HG02571 (cell line): ENCODE data around the gene CNOT6.

Source experiments
- ATAC-seq: cut with Tn5 transposase; IDR thresholded peaks from one replicate; pipeline ENCODE4 v1.9.1; 2021; ENCODE audit warnings: mild to moderate bottlenecking, moderate library complexity; ENCODE audit not compliant: unreplicated experiment

Gene CNOT6

DNA sequence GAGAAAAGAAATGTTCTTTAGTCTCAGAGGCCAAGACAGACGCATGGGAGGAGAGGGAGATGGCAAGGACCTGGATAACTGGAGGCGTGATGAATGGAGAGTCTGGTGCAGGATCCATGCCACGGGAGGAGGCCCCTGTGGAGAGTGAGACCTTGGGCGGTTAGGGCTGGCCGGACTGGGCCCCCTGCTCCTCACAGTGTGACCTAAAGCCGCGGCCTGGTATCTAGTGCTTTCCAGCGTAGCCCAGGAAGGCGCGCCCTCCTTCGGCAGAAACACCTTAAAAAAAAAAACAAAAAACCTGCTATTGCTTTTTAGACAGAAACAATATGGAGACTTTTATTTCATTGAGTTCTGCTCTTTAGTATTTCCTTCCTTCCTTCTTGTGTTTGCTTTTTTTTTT, 64.1 kb downstream of the CNOT6 start:
- no peak for ATAC-seq

DNA sequence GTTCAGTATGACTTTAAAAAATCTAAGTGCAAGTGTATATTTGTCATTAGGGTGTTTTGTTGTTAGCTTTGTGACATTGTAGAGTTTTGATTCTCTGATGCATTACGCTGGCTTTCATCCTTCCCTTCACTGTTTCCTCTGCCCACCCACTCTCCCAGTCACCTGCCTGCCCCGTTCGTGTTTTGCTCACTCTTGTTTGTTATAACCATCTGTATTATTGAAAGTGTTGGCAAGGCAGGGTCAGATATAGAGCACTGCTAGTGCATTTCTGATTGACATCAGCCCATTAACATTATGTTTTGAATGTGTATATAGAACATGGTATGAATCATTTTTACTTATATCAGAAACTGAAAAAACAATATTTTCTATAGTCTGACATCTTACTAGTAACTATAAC, 69.8 kb downstream of the CNOT6 start:
- ATAC-seq, result no peak

DNA sequence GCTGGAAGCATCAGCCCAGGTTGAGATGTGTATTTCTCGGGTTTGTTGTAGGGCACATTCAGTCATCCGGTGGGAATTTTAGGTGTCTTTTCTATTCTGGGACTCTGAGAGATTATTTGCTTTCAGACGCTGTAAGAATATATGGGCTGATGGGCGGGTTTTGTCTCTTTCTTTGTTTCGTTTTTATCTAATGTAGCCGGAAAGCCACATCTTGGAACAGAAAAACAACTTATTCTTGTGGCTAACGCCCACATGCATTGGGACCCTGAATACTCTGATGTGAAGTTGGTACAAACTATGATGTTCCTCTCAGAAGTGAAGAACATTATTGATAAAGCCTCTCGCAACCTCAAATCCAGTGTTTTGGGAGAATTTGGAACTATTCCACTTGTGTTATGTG, 74.7 kb downstream of the CNOT6 start:
- no peak for ATAC-seq

DNA sequence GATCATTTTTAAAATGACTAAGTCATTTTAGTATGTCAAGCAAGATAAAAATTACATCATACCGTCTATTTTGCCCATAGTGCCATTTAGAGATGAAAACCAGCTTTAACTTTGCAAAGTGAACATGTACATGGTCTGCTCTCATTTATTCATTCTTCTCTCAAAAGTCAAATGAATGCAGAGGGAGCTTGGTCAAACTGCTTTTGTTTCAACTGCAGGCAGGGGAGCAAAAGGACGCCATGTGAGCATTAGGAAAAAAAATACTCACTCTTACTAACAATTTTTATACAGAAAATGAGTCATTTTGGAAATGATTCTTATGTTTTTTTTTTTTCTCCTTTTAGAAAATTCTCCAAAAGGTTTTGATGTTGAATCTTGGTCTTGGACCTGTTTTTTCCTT, 81.4 kb downstream of the CNOT6 start:
- no peak for ATAC-seq

- no peak for ATAC-seq
These were observed 86.5 kb downstream of the CNOT6 start for GRCh38 chr5:180580681-180581080.

GRCh38 chr5:180583738-180584137, 89.6 kb downstream of the CNOT6 start:
- no peak for ATAC-seq

DNA sequence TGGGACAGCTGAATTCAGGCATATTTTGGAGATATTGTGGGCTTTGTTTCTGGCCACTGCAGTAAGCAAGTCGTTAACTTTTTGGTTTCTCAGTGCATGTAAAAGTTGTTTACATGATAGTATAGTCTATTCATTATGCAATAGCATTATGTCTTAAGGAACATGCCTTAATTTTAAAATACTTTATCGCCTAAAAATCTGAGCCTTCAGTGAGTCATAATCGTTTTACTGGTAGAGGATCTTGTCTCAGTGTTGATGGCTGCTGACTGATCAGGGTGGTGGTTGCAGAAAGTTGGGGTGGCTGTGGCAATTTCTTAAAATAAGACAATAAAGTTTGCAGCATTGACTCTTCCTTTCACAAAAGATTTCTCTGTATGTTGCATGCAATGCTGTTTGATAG, 92.0 kb downstream of the CNOT6 start:
- no peak for ATAC-seq

GRCh38 chr5:180586870-180587269, 92.7 kb downstream of the CNOT6 start:
- no peak for ATAC-seq

DNA sequence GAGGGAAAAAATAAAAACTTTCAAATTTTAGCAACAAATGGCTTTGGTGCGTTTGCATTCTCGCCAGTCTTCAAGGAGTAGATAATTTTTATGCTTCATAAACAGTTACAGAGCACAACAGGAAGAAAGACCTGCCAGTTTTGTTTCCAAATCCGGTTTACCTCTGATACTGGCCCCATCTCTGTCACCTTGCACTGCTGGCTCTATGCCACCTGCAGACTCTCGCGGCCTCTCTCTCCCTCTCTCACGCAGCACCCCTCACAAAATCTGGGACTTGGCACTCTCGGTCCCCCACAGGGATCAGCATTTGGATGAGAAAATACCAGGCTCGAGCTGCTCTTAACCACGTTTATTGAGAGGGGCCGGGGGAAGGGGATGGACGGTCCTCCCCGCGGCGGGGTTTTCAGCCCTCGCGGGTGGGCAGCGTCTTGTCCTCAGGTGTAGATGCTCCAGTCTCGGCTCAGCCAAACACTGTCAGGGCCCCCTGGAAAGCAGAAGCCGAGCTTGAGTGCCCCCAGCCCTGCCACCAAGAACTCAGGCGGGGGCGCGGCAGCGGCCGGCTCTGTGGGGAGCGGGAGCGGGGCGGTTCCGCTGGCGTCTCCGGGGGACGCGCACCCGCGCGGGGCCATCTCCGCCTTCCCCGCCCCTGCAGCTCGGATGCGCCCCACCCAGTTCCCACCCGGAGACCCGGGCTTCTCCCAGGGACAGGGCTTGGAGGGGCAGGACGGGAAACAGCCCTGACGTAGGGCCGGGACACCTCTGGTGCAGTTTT, 95.8 kb downstream of the CNOT6 start:
- ATAC-seq, result no peak

- no peak for ATAC-seq
These were observed 96.5 kb downstream of the CNOT6 start for GRCh38 chr5:180590543-180591310.

GRCh38 chr5:180591311-180591887, 97.2 kb downstream of the CNOT6 start, which contains the start of gene SCGB3A1:
SCGB3A1 (minus strand) TSS chr5:180591499; CDS start chr5:180591462, 37 bp downstream.
- ATAC-seq, result no peak

GRCh38 chr5:180592176-180592575, 98.0 kb downstream of the CNOT6 start:
- ATAC-seq, result no peak

GRCh38 chr5:180593446-180594206, 99.4 kb downstream of the CNOT6 start:
- ATAC-seq, result no peak

DNA sequence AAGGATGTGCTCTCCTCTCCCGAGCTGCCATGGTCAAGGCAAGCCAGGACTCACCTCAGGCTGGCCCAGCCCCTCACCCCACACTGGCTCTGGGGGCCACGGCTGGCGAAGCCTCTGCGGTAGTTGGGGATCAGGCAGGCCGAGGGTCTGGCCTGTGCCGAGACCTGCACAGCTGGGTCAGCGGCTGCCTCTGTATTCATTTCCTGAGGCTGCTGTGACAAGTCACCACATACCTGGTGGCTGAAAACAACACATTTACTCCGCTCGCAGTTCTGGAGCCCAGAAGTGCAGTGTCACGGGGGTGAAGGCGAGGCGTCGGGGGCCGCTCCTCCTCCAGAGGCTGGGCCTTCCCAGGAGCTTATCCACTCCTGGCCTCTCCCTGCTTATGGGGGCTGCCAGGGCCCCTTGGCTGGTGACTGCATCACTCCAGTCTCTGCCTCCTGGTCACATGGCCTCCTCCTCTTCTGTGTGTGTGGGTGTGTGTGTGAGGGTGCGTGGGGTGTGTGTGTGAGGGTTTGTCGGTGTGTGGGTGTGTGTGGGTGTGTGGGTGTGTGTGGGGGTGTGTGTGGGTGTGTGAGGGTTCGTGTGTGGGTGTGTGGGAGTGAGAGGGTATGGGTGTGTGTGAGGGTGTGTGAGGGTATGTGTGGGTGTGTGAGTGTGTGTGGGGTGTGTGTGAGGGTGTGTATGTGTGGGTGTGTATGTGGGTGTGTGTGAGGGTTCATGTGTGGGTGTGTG, 100.3 kb downstream of the CNOT6 start:
- ATAC-seq, result no peak

DNA sequence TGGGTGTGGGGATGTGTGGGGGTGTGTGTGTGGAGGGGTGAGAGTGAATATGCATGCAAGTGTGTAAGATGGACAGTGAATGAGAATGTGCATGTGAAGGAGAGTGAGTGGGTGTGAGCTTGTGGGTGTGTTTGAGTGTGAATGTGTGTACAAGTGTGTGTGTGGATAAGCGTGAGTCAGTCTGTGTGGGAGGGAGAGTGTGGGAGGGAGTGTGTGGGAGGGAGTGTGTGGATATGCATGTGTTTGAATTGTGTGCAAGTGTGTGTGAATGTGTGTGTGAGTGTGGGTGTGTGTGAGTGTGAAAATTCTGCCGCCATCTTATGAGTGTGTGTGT, 100.8 kb downstream of the CNOT6 start:
- no peak for ATAC-seq

DNA sequence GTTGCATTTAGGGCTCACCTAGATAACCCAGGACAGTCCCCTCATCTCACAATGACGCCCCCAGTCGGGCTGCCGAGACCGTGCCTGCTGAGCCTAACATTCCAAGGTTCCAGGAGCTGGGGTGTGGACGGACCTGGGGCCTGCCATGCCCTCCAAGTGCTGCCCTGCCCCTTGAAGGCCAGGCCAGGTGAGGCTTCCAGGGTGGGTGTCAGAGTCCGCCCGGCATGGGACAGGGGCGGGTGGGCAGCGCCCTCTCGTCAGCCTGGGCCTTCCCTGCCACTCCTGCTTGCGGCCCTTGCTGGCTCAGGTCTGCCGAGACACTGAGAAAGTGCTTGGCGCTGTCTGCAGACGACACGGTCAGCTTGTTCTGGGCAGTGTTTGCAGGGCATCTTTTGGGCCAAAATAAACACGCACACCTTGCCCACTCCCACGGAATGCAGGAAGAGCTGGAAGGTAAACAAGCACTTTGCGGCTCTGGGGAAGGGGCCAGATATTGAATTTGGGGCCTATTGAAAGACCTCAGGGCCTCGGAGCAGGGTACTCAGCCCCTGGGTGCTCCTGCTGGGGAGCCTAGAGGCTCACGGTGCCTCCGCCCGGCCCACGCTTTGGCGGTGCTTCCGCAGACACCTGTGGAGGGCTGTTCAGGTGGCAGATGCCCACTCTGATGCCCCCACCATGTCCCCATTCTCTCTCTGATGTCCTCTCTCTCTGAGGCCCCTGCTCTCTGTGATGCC, 101.4 kb downstream of the CNOT6 start:
- no peak for ATAC-seq

DNA sequence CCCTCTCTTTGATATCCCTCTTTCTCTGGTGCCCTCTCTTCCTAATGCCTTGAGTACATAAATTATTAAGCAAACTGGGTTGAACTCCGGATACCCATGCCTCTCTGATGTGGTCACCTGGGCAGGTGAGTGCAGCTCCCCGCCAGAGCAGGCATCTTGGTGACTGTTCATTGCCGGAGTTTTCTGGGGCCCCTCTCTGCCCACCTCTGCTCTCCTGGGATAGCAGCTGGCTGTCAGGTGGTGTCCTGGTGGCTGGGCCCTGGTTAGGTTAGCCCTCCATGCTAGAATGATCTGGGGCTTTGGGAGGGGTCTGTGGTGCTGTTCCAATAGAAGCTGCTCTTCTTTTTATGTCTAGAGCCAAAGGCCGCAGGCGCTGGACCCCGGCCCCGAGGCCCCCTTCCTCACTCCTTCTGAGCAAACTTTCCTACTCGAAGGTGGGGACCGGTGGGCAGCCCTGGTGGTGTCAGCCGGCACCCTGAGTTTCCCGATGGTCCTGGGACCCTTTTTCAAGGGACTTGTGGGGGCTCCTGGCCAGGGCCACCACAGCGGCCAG, 102.0 kb downstream of the CNOT6 start:
- ATAC-seq, result no peak

DNA sequence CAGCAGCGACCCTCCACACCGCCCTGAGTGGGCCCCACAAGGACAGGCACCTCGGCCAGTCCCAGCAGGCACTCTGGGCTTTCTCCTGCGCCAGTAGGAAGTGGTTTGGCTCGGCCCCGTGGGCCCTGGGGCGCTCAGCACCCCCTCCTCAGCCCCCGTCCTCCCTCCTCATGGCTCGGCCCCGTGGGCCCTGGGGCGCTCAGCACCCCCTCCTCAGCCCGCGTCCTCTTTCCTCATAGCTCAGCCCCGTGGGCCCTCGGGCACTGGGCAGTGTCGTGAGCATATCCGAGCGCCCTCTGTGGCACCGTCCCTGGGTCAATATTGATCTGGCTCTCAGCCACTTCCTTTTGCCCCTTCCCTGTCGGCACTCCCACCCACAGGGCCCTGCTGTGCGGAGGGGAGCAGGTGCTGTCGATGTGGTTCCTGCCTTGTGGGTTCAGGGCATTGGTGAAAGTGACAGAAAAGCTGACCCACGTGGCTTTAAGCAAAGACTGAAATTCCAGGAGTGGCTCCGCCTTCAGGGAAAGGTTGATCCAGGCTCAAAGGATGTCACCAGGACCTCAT, 102.6 kb downstream of the CNOT6 start:
- ATAC-seq, result no peak

GRCh38 chr5:180598316-180598701, 104.1 kb downstream of the CNOT6 start:
- ATAC-seq, result no peak
